MCF 10A (cell line): ENCODE measurements around the gene CCDC50. TPM values are rescaled to one million over a fixed set of nuclear protein-coding genes. Genes with fewer than 3 reads are reported as not detected.

Experiments
- BruUV-seq: library from RNA; stranded (reverse); fragments of 400-500 nt; replicated peaks from 2 replicates; lab custom pipeline; 2021; lab: Mats Ljungman, UMichigan
- CTCF ChIA-PET: fragments of 300-600 bp; sonication (Branson Sonifier 250); formaldehyde crosslinking; extraction: SDS; loops from one replicate; lab custom pipeline; 2021; ENCODE audit warnings: antibody characterized with exemption, inconsistent platforms; lab: Yijun Ruan, JAX
- POLR2A ChIA-PET: fragments of 300-600, 350-650 bp; sonication (Branson Sonifier 250); formaldehyde crosslinking; extraction: SDS; loops from one replicate; lab custom pipeline; 2020; ENCODE audit warnings: antibody characterized with exemption, inconsistent platforms; lab: Yijun Ruan, JAX
- DNase-seq: peaks from one replicate; pipeline ENCODE4 v3.0.0-alpha.2; 2018; ENCODE audit not compliant: unreplicated experiment
- H3K27ac Mint-ChIP-seq: one replicate; pipeline ENCODE4 v1.8.0; 2022; ENCODE audit warnings: mild to moderate bottlenecking, low read depth, mixed read lengths; ENCODE audit not compliant: unreplicated experiment
- H3K27me3 Mint-ChIP-seq: one replicate; pipeline ENCODE4 v1.8.0; 2022; ENCODE audit warnings: mixed read lengths; ENCODE audit not compliant: insufficient read depth, unreplicated experiment
- H3K36me3 Mint-ChIP-seq: one replicate; pipeline ENCODE4 v1.8.0; 2022; ENCODE audit warnings: mild to moderate bottlenecking, moderate library complexity, mixed read lengths; ENCODE audit not compliant: insufficient read depth, unreplicated experiment
- H3K4me1 Mint-ChIP-seq: one replicate; pipeline ENCODE4 v1.8.0; 2022; ENCODE audit warnings: mixed read lengths; ENCODE audit not compliant: insufficient read depth, unreplicated experiment
- H3K4me3 Mint-ChIP-seq: one replicate; pipeline ENCODE4 v1.8.0; 2022; ENCODE audit warnings: mild to moderate bottlenecking, moderate library complexity, mixed read lengths; ENCODE audit not compliant: unreplicated experiment
- H3K9me3 Mint-ChIP-seq: one replicate; pipeline ENCODE4 v1.8.0; 2022; ENCODE audit warnings: mixed read lengths; ENCODE audit not compliant: unreplicated experiment
- intact Hi-C: fragments of 100-400 bp; cut with micrococcal nuclease; formaldehyde crosslinking; loops from 2 replicates; pipeline ENCODE4 v1.14.1; 2022
- total RNA-seq: library from RNA; stranded (reverse); gene quantifications from 2 replicates; pipeline ENCODE4 v1.2.3, GENCODE V29; 2022
- TF ChIP-seq, protein P1 (sequence below): fragments of 200-600 bp; IDR thresholded peaks from one replicate; pipeline ENCODE4 v1.8.0; 2022; ENCODE audit warnings: antibody characterized with exemption, mild to moderate bottlenecking; ENCODE audit not compliant: unreplicated experiment

The CCDC50 gene
- total RNA-seq, 1 experiment from 2014 or later: 115 TPM

- intact Hi-C loops: loop anchor here (10.0 kb wide), 1 partner anchor 500 kb away; no protein-coding TSS in a partner anchor
- no peaks in the 10 kb centered on the region for H3K9me3 Mint-ChIP-seq
- BruUV-seq: no TSS peak
- TF ChIP-seq, protein P1, sequence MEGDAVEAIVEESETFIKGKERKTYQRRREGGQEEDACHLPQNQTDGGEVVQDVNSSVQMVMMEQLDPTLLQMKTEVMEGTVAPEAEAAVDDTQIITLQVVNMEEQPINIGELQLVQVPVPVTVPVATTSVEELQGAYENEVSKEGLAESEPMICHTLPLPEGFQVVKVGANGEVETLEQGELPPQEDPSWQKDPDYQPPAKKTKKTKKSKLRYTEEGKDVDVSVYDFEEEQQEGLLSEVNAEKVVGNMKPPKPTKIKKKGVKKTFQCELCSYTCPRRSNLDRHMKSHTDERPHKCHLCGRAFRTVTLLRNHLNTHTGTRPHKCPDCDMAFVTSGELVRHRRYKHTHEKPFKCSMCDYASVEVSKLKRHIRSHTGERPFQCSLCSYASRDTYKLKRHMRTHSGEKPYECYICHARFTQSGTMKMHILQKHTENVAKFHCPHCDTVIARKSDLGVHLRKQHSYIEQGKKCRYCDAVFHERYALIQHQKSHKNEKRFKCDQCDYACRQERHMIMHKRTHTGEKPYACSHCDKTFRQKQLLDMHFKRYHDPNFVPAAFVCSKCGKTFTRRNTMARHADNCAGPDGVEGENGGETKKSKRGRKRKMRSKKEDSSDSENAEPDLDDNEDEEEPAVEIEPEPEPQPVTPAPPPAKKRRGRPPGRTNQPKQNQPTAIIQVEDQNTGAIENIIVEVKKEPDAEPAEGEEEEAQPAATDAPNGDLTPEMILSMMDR: no peak
- CTCF ChIA-PET: no interaction called here
- DNase-seq: no peak
- H3K4me3 Mint-ChIP-seq: no peak overlapping the region
- H3K4me1 Mint-ChIP-seq: no peaks in the 10 kb centered on the region
- peaks cover 74% of the 10 kb centered on the region for H3K36me3 Mint-ChIP-seq
- no peaks in the 10 kb centered on the region for H3K27me3 Mint-ChIP-seq
- POLR2A ChIA-PET: interaction anchor here (0.8 kb wide), 1 partner anchor 22 kb away, joined by 5 read pairs; no protein-coding TSS in a partner anchor
- H3K27ac Mint-ChIP-seq: no peak overlapping the region
These were observed 55.9 kb downstream of the CCDC50 start for GRCh38 chr3:191385101-191385500.

GRCh38 chr3:191387441-191388077, 58.4 kb downstream of the CCDC50 start:
- no peak overlapping the region for H3K27ac Mint-ChIP-seq

GRCh38 chr3:191388823-191389222, 59.6 kb downstream of the CCDC50 start:
- intact Hi-C loops: loop anchor here (2.0 to 10.0 kb wide), 2 partner anchors 144 to 504 kb away; no protein-coding TSS in a partner anchor
- no TSS peak for BruUV-seq
- H3K9me3 Mint-ChIP-seq: no peaks in the 10 kb centered on the region
- ChIA-PET POLR2A (no interaction called here), CTCF (interaction anchor here (1.0 kb wide), 1 partner anchor 11 kb away, joined by 3 read pairs; no protein-coding TSS in a partner anchor)
- TF ChIP-seq, protein P1: peak; percentile 36
- peak overlapping the region; percentile 85 for H3K27ac Mint-ChIP-seq
- DNase-seq: no peak
- H3K36me3 Mint-ChIP-seq: peaks cover 69% of the 10 kb centered on the region
- no peaks in the 10 kb centered on the region for H3K4me1 Mint-ChIP-seq
- H3K4me3 Mint-ChIP-seq: no peak overlapping the region
- H3K27me3 Mint-ChIP-seq: no peaks in the 10 kb centered on the region

More at GRCh38 chr3:191387441-191388077, 58.4 kb downstream of the CCDC50 start:
- POLR2A ChIA-PET: no interaction called here
- TF ChIP-seq, protein P1: no peak
- H3K4me1 Mint-ChIP-seq: no peaks in the 10 kb centered on the region
- intact Hi-C loops: loop anchor here (2.0 to 10.0 kb wide), 2 partner anchors 143 to 503 kb away; no protein-coding TSS in a partner anchor
- peaks cover 69% of the 10 kb centered on the region for H3K36me3 Mint-ChIP-seq
- no peak for DNase-seq
- no peak overlapping the region for H3K4me3 Mint-ChIP-seq
- no TSS peak for BruUV-seq
- H3K27me3 Mint-ChIP-seq: no peaks in the 10 kb centered on the region
- CTCF ChIA-PET: interaction anchor here (1.0 kb wide), 1 partner anchor 12 kb away, joined by 3 read pairs; no protein-coding TSS in a partner anchor
- H3K9me3 Mint-ChIP-seq: no peaks in the 10 kb centered on the region

GRCh38 chr3:191390580-191390979, 61.4 kb downstream of the CCDC50 start:
- TF ChIP-seq, protein P1: no peak
- H3K4me3 Mint-ChIP-seq: no peak overlapping the region

More at GRCh38 chr3:191390580-191390979, 61.4 kb downstream of the CCDC50 start:
- ChIA-PET POLR2A (no interaction called here), CTCF (no interaction called here)
- H3K4me1 Mint-ChIP-seq: no peaks in the 10 kb centered on the region
- no peak overlapping the region for H3K27ac Mint-ChIP-seq
- no peaks in the 10 kb centered on the region for H3K9me3 Mint-ChIP-seq
- no TSS peak for BruUV-seq
- no peaks in the 10 kb centered on the region for H3K27me3 Mint-ChIP-seq
- intact Hi-C loops: no loop called here
- peaks cover 72% of the 10 kb centered on the region for H3K36me3 Mint-ChIP-seq
- DNase-seq: no peak
